ENCODE results near the gene OPA3.

The OPA3 gene

GRCh38 chr19:45560686-45561085, 23.9 kb downstream of the OPA3 start:
- DNase-seq = no peak

GRCh38 chr19:45560038-45560437, 24.6 kb downstream of the OPA3 start:
- no peak for DNase-seq

DNA sequence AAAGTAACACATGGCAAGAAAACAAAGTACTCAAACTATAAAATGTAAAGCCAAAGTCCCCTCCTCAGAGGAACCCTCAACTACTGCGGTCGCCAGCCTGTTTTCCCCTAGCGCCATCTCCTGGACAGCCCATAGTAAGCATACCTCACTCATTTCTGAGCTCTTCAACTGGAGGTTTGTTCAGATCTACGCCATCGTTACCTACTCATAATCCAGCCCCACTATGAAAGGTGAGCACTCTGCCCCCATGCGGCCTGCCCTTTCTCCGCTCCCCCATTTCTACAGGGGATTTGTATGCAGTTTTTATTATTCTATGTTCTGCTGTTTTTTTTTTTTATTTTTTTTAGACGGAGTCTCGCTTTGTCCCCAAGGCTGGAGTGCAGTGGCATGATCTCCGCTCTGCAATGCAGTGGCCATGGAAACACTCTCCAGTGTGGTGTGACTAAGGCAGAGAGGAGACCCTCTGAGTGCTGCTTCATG, 26.2 kb downstream of the OPA3 start:
- DNase-seq = peak; percentile 76

- no peak for DNase-seq
Measured at GRCh38 chr19:45556835-45557234, 27.8 kb downstream of the OPA3 start.

GRCh38 chr19:45554481-45554880, 30.1 kb downstream of the OPA3 start:
- DNase-seq = no peak

DNA sequence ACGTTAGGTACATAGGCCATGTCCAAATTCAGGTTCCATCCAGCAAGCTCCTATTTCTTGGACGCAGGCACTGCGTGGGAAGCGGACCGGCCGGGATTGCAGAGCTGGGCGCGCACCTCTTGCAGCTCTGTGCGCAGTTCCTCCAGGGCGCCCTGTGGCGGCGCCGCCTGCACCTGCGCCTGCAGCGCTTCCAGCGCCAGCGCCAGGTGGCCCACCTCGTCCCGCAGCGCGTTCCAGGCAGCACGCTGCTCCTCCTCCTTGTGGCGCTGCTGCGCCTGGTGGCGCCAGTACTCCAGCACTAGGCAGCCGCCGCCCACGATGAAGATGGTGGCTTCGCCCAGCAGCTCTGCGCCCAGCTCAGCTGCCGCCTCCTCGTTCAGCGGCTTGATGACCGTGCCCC, 31.1 kb downstream of the OPA3 start:
- no peak for DNase-seq

DNA sequence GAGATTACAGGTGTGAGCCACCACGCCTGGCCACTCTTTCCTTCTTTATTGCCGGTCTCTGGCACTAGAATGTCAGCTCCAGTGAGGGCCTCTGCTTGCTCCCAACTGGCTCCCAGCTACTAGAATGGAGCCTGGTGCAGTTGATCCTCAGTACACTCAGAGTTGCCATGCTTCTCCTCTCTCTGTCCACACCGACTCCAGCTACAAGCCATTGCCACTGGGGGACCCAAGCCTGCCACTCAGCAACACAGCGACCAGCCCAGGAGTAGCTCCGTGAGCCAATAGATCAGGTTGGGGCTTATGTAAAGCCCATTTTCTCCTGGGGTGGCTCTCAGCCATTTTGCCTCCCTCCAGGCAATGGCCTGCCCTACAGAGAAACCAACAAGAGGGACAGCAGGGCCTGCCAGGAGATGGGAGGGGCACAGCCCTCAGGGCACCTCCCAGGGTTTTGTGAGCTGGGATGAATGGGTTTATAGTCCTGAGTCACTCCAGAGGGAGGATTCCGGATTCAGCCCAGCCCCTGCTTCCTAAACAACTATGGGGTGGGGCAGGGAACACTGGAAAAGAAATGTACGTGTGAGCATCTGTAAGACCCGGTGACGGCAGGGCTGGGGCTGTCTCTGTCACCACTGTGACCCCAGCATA, 36.5 kb downstream of the OPA3 start:
- DNase-seq = no peak

GRCh38 chr19:45547211-45547770, 37.3 kb downstream of the OPA3 start:
- DNase-seq = no peak

DNA sequence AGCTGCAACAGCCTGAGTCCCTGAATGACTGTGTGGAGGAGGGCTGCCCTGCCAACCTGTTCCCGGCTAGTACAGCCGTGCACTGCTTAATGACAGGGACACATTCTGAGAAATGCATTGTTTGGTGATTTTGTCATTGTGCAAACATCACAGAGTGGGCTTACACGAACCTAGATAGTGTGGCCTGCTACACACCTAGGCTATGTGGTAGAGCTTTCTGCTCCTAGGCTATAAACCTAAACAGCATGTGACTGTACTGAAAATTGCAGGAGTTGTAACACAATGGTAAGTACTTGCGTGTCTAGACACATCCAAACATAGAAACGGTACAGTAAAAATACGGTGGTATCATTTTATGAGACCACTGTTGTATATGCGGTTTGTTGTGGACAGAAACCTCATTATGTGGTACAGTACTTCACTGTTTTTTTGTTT, 42.4 kb downstream of the OPA3 start:
- DNase-seq = no peak

DNA sequence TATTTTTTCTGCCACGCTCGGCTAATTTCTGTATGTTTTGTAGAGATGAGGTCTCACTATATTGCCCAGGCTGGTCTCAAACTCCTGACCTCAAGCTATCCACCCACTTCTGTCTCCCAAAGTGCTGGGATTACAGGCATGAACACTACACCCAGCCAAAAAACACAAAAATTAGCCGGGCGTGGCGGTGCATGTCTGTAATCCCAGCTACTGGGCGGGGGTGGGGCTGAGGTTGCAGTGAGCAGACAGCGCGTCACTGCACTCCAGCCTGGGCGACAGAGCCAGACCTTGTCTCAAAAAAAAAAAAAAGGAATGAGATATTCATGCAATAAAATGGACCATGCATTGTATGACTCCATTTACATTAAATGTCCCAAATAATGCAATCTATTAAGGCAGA, 45.1 kb downstream of the OPA3 start:
- DNase-seq = no peak

GRCh38 chr19:45531349-45531748, 53.3 kb downstream of the OPA3 start:
- no peak for DNase-seq

DNA sequence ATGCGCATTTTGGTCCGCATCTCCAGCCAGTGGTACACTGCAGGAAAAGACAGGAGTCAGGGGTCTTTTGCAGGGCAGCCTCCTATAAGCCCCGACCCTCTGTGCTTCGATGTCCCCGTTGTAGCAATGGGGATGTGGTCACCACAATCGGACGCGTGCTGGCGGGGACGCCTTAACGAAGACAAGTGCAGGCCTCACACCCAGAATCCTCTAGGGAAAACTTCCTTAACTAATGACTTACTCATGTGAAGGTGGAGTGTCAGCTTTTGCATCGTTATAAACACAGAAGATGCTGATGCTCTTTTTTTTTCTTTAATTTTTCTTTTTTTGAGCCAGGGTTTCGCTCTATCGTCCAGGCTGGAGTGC, 55.2 kb downstream of the OPA3 start:
- DNase-seq = no peak

- DNase-seq = no peak
Measured at GRCh38 chr19:45528744-45529419, 55.7 kb downstream of the OPA3 start.

DNA sequence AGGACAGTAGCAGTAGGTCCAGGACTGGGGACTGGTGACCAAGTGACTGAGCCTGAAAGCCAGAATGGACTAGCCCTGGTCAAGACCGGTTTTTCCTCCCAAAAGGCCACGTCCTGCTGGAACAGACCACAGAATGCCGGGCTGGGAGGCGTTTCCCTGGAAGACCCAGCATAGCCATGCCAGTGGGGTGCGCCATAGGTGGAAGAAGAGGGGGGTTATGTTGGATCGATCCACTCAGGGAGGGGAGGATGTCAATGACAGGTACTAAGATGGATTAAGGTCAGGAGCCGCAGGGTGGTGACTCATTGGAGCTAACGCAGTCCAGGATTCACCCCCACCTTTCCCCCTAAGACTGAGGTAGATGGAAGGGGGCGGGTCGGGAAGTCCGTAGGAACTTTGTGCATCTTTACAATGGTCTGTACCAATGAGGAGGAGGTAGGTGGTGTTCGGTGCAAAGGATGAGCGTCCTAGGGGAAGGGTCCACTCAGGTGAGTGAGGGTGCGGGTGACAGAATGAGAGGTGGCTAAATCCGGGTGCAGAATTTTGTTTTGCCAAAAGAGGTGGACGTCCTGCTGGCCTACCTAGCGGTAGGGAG, 56.4 kb downstream of the OPA3 start:
- no peak for DNase-seq

- DNase-seq = no peak
Measured at GRCh38 chr19:45527731-45528130, 56.9 kb downstream of the OPA3 start.

GRCh38 chr19:45526971-45527370, 57.6 kb downstream of the OPA3 start:
- no peak for DNase-seq

GRCh38 chr19:45526143-45526542, 58.5 kb downstream of the OPA3 start:
- DNase-seq = peak; percentile 25

- DNase-seq = no peak
Measured at GRCh38 chr19:45524575-45525129, 60.0 kb downstream of the OPA3 start.

DNA sequence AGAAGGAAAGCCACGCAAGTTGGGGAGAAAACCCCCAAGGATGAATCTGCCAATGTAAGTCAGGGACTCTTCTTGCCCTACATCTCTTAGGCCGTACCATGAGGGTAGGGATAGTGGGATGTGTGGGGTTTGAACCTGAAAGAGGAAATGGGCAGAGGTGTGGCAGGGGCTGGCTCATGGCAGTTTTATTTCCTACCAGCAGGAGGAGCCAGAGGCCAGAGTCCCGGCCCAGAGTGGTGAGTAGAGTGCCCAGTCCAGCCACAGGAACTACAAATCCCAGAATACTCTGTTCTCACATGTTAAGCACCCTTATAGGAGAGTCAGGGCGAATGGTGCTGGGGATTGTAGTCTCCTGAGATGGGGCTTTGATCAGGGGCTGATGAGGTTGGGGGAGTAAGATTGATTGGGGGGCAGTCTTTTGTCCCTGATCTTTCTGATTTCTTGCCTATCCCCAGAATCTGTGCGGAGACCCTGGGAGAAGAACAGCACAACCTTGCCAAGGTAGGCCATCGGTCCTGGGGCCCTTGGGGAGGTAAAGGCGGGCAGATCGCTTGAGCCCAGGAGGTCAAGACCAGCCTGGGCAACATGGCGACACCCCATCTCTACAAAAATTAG, 60.9 kb downstream of the OPA3 start:
- peak; percentile 89 for DNase-seq

DNA sequence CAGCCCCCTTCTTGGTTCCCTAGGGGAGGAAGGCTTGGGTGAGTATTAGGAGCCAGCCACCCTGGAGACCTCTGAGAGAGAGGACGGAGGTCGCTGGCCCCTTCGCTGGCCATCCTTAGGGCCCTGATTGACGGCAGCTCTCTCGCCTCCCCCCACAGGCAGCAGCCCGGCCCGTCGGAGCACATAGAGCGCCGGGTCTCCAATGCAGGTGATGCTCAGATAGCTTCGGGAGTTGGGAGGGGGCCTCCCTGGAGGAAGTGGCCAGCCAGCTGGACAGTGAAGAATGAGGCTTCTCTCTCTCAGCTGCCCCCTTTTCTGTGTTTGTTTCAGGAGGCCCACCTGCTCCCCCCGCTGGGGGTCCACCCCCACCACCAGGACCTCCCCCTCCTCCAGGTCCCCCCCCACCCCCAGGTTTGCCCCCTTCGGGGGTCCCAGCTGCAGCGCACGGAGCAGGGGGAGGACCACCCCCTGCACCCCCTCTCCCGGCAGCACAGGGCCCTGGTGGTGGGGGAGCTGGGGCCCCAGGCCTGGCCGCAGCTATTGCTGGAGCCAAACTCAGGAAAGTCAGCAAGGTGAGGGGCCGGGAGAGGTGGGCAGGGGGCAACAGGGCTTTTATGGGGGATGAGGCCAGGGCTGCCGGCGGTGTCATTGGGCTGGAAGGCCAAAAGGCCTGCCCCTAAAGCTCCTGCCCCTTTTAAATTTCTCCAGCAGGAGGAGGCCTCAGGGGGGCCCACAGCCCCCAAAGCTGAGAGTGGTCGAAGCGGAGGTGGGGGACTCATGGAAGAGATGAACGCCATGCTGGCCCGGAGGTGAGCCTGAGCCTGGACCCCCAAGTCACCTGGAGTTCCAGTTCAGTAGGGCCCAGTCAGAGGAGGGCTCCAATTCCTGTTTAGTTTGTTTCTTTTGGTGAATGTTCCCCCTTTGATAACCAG, 62.3 kb downstream of the OPA3 start:
- DNase-seq = no peak

GRCh38 chr19:45518469-45518826, 66.2 kb downstream of the OPA3 start:
- DNase-seq = no peak

All from activated CD4-positive, alpha-beta T cell treated with anti-CD3 and anti-CD28 coated beads, Interleukin-10, Interleukin-2, amounts not matched to agents 100 ng/mL and 50 ng/mL, durations not matched to agents 16 hours and 8 hours (primary cell).